GM12875 (cell line): Measurements from ENCODE around the gene EPHB2.

ENCODE experiments used
- H3K4me3 ChIP-seq: one replicate; pipeline ENCODE4 v1.5.1; 2011; ENCODE audit warnings: low read depth, low read length, control low read depth
- CTCF ChIP-seq: IDR thresholded peaks from 2 replicates; pipeline ENCODE4 v1.5.1; 2011; ENCODE audit warnings: low read depth, mild to moderate bottlenecking, control low read depth, inconsistent platforms, low read length, moderate library complexity, borderline replicate concordance; ENCODE audit not compliant: insufficient read depth

The EPHB2 gene

GRCh38 chr1:22761821-22762220, 51.2 kb downstream of the EPHB2 start:
- H3K4me3 ChIP-seq, result no peak overlapping the region
- no peak for TF ChIP-seq CTCF

- no peak overlapping the region for H3K4me3 ChIP-seq
Measured at GRCh38 chr1:22763487-22764200, 53.0 kb downstream of the EPHB2 start.

GRCh38 chr1:22767852-22768251, 57.2 kb downstream of the EPHB2 start:
- H3K4me3 ChIP-seq, result no peak overlapping the region
- TF ChIP-seq CTCF, result no peak

More at GRCh38 chr1:22763487-22764200, 53.0 kb downstream of the EPHB2 start:
- TF ChIP-seq CTCF, result no peak

GRCh38 chr1:22769932-22770331, 59.3 kb downstream of the EPHB2 start:
- H3K4me3 ChIP-seq, result no peak overlapping the region
- no peak for TF ChIP-seq CTCF

- no peak overlapping the region for H3K4me3 ChIP-seq
- TF ChIP-seq CTCF, result no peak
Measured at GRCh38 chr1:22772014-22772413, 61.4 kb downstream of the EPHB2 start.

GRCh38 chr1:22773981-22774832, 63.6 kb downstream of the EPHB2 start:
- no peak for TF ChIP-seq CTCF
- H3K4me3 ChIP-seq, result no peak overlapping the region

GRCh38 chr1:22774833-22775182, 64.2 kb downstream of the EPHB2 start:
- no peak for TF ChIP-seq CTCF
- H3K4me3 ChIP-seq, result no peak overlapping the region
